Cardiac muscle cell (in vitro differentiated cells and primary cell): Measurements from ENCODE around the gene UGT1A7. TPM values are rescaled to one million over a fixed set of nuclear protein-coding genes. Genes with fewer than 3 reads are reported as not detected.

Experiments used
- DNase-seq, 2 donors: peaks; one replicate each; pipeline versions ENCODE4 v3.0.0 to v3.0.0-alpha.2; 2010 to 2017; ENCODE audit warnings: low read depth in 1 of 2, low spot score in 1 of 2
- H3K27ac ChIP-seq: fragments of 200-600 bp; sonication (generic); 2 replicates; pipeline ENCODE4 v1.5.1; 2016
- H3K27me3 ChIP-seq: fragments of 200-600 bp; sonication (generic); 2 replicates; pipeline ENCODE4 v1.6.0; 2016; ENCODE audit warnings: control low read depth
- H3K36me3 ChIP-seq: fragments of 200-600 bp; sonication (generic); 2 replicates; pipeline ENCODE4 v1.5.1; 2016; ENCODE audit warnings: control low read depth
- H3K4me1 ChIP-seq: fragments of 200-600 bp; sonication (generic); 2 replicates; pipeline ENCODE4 v1.8.1; 2017; ENCODE audit warnings: low read depth, mild to moderate bottlenecking, mixed run types
- H3K4me3 ChIP-seq: fragments of 200-600 bp; sonication (generic); 2 replicates; pipeline ENCODE4 v1.5.1; 2016; ENCODE audit warnings: mild to moderate bottlenecking
- H3K9me3 ChIP-seq: fragments of 200-600 bp; sonication (generic); 2 replicates; pipeline ENCODE4 v1.5.1; 2017; ENCODE audit warnings: low read depth, mild to moderate bottlenecking, control low read depth
- polyA plus RNA-seq: library from polyadenylated mRNA; unstranded; fragments of >200 nt; fragmentation: Nextera tagmentation; extraction: Ambion mirVana; gene quantifications from 2 replicates; pipeline ENCODE4 v1.2.1, GENCODE V29; 2016
- total RNA-seq: library from RNA; depleted of rRNA; stranded (reverse); fragments of >200 nt; gene quantifications from 2 replicates; pipeline ENCODE4 v1.2.3, GENCODE V29; 2016
- TF ChIP-seq, protein P1 (sequence below): IDR thresholded peaks from 2 replicates; pipeline ENCODE4 v1.5.1; 2012; ENCODE audit warnings: low read depth, mild to moderate bottlenecking, low read length

The UGT1A7 gene
- total and polyA plus RNA-seq, 2 experiments from 2014 or later = not detected

GRCh38 chr2:233663911-233664310, 17.8 kb upstream of the UGT1A7 start:
- Histone ChIP-seq H3K27me3 (no peaks in the 10 kb centered on the region), H3K4me1 (no peaks in the 10 kb centered on the region), H3K9me3 (no peaks in the 10 kb centered on the region), H3K36me3 (no peaks in the 10 kb centered on the region), H3K4me3 (no peak overlapping the region), H3K27ac (no peak overlapping the region)
- DNase-seq = no peak
- TF ChIP-seq, protein P1, sequence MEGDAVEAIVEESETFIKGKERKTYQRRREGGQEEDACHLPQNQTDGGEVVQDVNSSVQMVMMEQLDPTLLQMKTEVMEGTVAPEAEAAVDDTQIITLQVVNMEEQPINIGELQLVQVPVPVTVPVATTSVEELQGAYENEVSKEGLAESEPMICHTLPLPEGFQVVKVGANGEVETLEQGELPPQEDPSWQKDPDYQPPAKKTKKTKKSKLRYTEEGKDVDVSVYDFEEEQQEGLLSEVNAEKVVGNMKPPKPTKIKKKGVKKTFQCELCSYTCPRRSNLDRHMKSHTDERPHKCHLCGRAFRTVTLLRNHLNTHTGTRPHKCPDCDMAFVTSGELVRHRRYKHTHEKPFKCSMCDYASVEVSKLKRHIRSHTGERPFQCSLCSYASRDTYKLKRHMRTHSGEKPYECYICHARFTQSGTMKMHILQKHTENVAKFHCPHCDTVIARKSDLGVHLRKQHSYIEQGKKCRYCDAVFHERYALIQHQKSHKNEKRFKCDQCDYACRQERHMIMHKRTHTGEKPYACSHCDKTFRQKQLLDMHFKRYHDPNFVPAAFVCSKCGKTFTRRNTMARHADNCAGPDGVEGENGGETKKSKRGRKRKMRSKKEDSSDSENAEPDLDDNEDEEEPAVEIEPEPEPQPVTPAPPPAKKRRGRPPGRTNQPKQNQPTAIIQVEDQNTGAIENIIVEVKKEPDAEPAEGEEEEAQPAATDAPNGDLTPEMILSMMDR = no peak

DNA sequence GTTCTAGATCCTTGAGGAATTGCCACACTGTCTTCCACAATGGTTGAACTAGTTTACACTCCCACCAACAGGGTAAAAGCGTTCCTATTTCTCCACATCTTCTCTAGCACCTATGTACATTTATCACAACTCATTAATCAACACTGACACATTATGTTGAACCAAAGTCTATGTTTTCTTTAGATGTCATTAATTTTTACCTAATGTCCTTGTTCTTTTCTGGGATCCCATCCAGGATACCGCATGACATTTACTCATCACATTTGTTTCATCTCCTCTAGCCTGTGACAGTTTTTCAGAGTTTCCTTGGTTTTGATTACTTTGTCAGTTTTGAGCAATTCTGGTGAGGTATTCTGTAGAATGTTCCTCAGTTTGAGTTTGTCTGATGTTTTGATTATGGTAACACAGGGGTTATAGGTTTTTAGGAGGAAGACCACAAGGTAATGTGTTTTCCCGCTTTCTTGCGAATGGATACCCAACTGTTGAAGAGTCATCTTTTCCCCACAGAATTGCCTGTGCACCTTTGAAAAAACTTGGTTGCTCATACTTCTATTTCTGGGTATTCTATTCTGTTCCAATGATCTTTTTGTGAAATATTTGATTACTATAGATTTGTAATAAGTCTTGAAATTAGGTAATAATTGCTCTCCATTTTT, 13.0 kb upstream of the UGT1A7 start:
- TF ChIP-seq, protein P1 = no peak
- H3K9me3 ChIP-seq = no peaks in the 10 kb centered on the region
- no peak overlapping the region for H3K4me3 ChIP-seq

GRCh38 chr2:233671290-233672161, 10.2 kb upstream of the UGT1A7 start, which contains the start of gene UGT1A9:
Gene UGT1A9 (plus strand): TSS chr2:233671898. CDS start chr2:233671935, 37 bp downstream.
- no peaks in the 10 kb centered on the region for H3K9me3 ChIP-seq
- TF ChIP-seq, protein P1 = no peak
- no peak within 1 kb of the TSS for H3K27ac ChIP-seq
- H3K4me3 ChIP-seq = no peak within 1 kb of the TSS
- no peak for DNase-seq
- no peaks in the 10 kb centered on the region for H3K27me3 ChIP-seq
- no peaks in the 10 kb centered on the region for H3K4me1 ChIP-seq
- no peaks in the 10 kb centered on the region for H3K36me3 ChIP-seq

More for the DNA sequence above, 13.0 kb upstream of the UGT1A7 start:
- H3K4me1 ChIP-seq = no peaks in the 10 kb centered on the region
- no peak for DNase-seq
- H3K27me3 ChIP-seq = no peaks in the 10 kb centered on the region
- no peaks in the 10 kb centered on the region for H3K36me3 ChIP-seq
- H3K27ac ChIP-seq = no peak overlapping the region

- no peak overlapping the region for H3K27ac ChIP-seq
- no peak overlapping the region for H3K4me3 ChIP-seq
- H3K27me3 ChIP-seq = no peaks in the 10 kb centered on the region
- no peaks in the 10 kb centered on the region for H3K36me3 ChIP-seq
- no peaks in the 10 kb centered on the region for H3K4me1 ChIP-seq
- H3K9me3 ChIP-seq = no peaks in the 10 kb centered on the region
- TF ChIP-seq, protein P1 = no peak
- DNase-seq = no peak
Measured at GRCh38 chr2:233672886-233673285, 8.8 kb upstream of the UGT1A7 start.

GRCh38 chr2:233673896-233674295, 7.8 kb upstream of the UGT1A7 start:
- no peaks in the 10 kb centered on the region for H3K27me3 ChIP-seq
- TF ChIP-seq, protein P1 = no peak
- no peaks in the 10 kb centered on the region for H3K36me3 ChIP-seq
- no peak overlapping the region for H3K4me3 ChIP-seq
- H3K27ac ChIP-seq = no peak overlapping the region
- no peak for DNase-seq
- H3K9me3 ChIP-seq = no peaks in the 10 kb centered on the region
- no peaks in the 10 kb centered on the region for H3K4me1 ChIP-seq
